SK-N-MC (cell line): ENCODE data around the gene IFNGR1.

Source experiments
- EZH2 ChIP-seq: fragments of 200-600 bp; sonication (generic); IDR thresholded peaks from one replicate; pipeline ENCODE4 v1.6.1; 2017; ENCODE audit warnings: antibody characterized with exemption
- POLR2AphosphoS5 ChIP-seq: IDR thresholded peaks from 2 replicates; pipeline ENCODE4 v1.6.1; 2012; ENCODE audit warnings: mild to moderate bottlenecking, low read depth, low read length, borderline replicate concordance

- TF ChIP-seq EZH2: no peak
- TF ChIP-seq POLR2AphosphoS5: no peak
These were observed 25.7 kb downstream of the IFNGR1 start for GRCh38 chr6:137193256-137194070.
